GM18858 (cell line): ENCODE data around the gene ST14.

Source experiments
- ATAC-seq: cut with Tn5 transposase; IDR thresholded peaks from one replicate; pipeline ENCODE4 v1.9.1; 2021; ENCODE audit not compliant: unreplicated experiment

The ST14 gene

DNA sequence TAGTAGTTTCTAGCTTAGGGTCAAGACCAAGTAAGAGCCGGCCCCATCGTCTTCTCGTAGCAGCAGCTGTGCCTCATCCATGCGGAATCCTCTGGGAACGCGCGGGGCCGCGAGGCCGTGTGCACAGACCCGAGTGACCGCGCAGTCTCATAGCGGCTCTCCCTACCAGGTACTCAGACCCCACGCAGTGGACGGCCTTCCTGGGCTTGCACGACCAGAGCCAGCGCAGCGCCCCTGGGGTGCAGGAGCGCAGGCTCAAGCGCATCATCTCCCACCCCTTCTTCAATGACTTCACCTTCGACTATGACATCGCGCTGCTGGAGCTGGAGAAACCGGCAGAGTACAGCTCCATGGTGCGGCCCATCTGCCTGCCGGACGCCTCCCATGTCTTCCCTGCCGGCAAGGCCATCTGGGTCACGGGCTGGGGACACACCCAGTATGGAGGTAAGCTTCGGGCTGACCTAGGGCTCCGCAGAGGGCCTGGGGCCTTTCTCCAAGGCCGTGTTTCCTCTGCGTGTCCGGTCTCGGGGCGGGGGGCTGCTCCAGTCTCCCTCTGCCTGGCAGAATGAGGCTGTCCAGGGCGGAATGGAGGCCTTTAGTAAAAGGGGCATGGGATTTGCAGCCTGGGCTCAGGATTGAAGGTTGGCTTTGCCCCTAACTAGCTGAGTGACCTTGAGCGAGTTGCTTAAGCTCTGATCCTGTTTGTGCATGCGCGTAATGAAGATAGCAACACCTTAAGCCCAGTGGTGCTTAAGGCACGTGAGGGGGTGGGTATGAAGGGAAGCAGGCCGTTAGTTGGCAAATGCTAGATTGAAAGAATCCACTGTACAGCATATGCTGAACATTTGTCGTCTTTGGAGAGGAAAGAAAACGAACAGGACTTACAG is 48.9 kb downstream of the ST14 start:
- ATAC-seq: no peak

DNA sequence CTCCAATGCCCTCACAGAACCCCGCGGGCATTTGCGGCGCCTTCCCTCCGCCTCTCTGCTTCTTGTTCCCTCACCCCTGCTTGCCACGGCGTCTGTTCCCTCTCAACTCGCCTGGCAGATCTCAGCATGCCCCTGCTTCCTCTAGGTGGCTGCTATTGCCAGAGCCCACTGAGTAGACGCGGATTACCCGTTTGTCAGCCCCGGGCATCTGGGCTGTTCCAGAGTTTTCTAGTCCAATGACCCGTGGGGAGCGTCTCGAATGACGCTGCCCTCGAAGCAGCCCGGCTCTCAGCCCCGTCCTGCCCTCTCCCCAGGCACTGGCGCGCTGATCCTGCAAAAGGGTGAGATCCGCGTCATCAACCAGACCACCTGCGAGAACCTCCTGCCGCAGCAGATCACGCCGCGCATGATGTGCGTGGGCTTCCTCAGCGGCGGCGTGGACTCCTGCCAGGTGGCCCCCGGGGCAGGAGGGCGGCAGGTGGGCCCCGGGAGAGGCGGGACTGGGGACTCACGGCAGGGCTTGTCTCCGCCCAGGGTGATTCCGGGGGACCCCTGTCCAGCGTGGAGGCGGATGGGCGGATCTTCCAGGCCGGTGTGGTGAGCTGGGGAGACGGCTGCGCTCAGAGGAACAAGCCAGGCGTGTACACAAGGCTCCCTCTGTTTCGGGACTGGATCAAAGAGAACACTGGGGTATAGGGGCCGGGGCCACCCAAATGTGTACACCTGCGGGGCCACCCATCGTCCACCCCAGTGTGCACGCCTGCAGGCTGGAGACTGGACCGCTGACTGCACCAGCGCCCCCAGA is 49.7 kb downstream of the ST14 start:
- no peak for ATAC-seq

DNA sequence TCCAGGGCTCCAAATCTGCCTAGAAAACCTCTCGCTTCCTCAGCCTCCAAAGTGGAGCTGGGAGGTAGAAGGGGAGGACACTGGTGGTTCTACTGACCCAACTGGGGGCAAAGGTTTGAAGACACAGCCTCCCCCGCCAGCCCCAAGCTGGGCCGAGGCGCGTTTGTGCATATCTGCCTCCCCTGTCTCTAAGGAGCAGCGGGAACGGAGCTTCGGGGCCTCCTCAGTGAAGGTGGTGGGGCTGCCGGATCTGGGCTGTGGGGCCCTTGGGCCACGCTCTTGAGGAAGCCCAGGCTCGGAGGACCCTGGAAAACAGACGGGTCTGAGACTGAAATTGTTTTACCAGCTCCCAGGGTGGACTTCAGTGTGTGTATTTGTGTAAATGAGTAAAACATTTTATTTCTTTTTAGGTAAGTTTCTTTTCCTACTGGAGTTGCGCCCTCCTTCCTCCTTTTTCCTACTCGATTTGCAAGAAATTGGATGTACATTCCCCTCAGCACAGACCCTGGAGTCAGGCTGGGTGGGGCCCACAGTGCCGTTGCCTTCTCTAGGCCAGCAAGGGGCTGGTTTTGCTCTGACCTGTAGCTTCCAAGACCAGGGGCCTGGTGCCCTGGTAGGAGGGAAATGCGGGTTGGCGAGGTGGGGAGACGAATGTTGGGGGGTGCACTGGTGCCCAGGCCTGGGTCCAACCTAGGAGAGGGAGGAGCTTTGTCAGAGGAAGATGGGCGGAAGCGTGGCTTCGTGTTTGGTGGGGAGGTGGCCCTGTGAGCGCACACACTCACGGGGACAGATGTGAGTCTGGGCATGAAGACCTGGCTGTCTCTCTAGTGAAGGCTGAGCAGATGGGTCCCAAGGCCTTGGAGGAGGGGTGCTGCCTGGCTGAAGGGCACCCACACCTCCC is 50.6 kb downstream of the ST14 start:
- no peak for ATAC-seq

DNA sequence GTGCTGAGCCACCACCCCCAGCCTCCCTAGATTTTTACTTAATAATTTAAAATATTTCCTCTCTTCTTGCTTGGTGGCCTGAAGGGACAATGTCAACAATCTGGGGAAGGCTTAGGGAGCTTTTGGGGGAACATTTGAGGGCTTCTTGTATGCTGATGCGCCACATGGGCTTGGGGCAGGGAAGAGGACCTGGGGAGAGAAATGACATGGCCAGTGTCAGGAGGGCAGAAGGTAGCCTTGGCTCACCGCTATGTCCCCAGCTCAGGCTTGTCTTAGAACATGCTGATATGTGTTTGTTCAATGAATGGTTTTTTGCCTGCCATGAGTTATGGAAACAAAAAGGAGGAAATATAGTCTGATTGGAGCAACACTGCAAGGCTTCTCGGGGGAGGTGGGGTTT is 51.6 kb downstream of the ST14 start:
- ATAC-seq: no peak

DNA sequence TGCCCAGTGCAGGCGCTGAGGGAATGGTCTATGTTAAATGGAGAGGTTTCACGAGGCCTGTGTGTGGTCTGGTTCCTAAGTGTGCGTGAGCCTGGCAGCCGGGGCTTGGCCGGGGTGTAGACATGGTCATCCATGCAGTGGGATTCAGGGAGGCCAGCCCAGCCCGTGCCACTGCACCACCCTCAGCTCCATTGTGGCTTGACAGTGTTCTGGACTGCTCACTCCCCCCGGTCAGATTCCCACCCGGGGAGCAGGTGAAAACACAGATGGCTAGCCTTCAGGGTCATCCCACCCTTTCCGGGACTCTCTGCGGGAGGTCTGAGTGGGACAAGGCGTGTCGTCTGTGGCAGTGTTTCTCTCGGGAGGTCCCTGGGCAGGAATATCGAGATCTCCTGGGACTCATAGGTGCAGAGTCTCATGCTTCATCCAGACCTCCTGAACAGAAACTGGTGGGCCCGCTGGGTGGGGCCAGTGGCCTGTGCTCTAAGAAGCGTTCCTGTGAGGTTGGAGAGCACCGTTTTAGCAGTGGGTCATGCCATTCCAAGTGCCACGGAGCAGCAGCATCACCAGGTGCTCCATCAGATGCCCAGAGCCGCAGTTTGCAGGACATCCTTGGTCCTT is 52.3 kb downstream of the ST14 start:
- ATAC-seq: no peak

DNA sequence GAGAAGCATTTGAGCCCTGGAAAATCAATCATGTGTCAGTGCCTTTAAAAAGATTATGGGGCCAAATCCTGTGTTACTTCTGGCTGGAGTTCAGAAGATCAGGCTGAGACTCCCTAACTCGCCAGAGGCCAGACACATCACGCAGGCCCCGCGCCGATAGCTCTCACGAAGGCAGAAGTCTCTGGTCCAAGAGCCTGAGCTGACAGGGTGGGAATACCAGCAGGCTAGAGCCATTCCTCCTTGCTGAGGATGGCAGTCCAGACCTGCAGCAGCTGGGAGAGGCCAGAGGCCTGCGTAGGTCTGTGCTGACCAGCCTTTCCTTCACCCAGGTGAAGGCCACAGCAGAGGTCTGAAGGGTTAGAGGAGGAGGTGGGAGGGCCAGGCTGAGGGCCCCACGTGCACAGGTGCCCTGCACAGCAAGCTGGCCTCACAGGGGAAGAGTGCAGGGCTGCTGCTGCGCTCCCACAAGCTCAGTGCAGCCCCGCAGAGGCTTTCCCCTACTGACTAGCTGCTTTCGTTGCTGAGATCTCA is 52.9 kb downstream of the ST14 start:
- ATAC-seq: no peak

DNA sequence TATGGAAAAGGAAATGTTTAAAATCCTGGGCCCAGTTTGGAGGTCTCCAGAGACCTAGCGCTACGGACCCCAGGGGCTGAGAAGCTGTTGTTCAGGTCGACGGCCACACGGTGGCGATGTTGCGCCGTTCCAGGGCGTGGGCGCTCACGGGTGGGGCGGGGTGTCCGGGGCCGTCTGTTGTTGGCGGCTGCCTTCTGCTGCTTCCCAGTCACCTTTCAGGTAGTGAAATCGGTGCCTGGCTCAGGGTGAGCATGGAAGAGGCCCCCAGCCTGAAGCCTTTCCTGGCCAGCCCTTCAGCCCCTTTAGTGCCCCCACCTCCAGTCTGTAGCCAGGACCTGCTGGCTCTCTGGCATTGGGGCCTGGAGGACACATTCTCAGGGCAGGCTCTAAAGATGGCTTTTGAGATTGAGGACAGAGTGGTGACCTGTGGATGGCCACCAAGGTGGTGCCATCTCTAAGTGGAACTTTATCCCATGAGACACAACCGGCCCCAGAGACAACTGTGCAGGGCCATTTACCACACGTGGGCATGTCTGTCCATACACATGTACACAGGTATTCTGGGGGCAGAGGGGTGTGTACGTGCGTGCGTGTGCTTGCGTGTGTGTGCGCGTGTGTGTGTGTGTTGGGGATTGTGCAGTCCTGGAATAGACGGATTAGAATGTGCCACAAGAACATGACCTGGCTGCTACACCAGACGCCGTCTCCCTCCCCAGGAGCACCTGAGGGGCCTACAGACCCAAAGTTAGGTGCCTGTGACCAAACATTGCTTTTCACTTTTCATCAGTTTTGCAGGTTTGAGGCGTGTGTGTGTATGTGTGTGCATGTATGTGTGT is 53.8 kb downstream of the ST14 start:
- no peak for ATAC-seq

DNA sequence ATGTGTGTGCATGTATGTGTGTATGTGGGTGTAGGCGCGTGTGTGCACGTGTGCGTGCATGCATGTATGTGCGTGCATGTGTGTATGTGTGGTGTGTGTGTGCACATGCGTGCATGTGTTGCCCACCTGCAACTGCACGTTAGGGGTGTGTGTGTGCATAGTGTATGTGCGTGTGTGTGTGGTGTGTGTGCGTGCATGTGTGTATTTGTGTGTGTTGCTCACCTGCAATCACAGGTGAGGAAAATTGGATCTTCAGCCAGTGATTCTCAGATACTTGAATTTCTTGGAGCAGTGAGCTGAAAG is 54.3 kb downstream of the ST14 start:
- ATAC-seq: no peak

DNA sequence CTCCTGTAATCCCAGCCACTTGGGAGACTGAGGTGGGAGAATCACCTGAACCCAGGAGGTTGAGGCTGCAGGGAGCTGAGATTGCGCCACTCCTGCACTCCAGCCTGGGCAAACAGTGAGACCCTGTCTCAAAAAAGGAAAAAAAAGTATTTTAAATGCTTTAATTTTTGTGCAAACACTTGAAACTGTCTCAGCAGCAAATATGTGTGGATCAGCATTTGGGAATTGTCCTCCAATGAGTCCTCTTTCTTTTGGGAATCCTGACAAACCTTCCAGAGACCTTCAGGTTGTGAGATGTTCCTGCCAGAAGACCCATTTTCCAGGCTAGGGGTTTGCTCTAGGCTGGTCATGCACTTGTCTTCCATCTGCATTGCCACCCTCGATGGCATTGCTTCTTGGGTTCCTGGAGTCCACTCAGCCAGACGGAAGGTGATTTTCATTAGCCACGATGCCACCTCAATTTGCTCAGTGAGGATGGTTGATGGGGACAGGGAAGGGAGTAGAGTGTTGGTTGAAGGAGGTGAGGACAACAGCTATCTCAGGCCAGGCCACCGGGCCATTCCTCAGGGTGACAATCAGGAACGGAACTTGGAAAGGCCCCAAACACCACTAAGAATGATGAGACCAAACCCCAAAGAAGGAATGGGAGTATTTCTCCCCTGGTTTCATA is 55.4 kb downstream of the ST14 start:
- no peak for ATAC-seq

DNA sequence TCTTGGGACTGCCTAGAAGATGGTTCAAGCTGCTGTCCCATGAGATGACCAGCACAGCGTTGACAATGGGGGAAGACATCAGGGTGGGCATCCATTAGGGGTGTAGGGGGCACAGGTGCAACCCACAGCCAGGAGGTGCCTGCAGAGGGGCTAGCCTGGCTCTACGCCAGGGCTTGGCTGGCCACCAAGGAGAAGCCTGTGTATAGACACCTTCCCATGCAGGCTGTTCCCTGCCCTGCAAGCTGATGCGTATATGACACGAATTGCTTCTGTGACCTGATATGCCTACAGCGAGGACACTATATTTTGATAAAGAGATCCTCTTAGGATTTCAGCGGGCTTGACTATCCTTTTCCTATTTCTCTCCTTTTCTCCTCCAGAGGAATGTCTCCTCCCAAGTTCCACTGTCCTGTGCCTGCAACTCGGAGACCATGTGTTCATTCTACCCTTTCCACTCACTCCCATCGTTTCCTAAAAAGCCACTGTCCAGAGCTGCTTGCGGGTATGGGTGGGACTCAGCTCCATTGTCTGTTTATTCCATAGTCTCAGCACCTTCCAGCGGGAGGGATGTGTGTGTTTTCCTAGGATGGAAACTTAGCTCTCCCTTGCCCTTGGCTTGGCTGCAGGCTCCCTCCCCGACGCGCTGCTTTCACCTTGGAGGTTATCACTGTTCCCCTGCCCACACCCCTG is 56.1 kb downstream of the ST14 start:
- ATAC-seq: no peak

DNA sequence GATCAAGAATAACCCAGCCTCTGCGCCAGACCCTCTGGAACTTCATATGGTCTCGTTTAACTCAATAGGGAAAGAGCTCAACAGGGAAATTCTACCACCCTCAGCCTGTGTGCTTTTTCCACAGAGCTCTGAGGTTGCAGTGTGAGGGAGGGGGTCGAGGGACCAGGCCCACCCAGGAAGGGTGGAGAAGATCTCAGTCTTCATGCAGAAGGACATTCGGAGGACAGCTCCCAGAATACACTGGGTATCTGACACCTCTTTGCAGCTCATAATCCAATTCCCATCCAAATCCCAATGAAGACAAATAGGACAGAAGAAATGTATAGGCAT is 56.6 kb downstream of the ST14 start:
- ATAC-seq: no peak

DNA sequence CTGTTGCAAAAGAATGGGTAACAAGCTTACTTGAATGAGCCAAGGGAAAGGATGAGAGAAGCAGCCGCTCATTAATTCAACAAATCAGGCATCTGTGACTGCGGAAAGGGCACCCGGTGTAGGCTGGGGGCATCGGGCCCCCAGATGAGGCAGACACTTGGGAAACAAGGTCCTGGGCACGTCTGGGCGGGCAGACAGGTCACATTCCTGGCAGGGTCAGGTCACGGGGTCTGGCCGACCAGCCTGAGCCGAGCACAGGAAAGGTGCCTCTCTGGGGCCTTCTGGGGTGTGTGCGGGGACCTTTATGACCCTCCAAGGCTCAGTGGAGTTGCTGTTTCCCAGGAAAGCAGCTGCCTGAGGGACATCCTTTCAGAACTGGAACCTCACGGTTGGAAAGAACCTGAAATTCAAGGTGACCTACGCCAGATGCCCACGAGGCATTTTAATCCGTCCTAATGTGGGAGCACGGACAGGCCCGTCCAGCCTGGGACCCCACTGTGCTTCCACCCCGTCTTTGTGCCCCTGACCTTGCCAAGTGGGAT is 57.1 kb downstream of the ST14 start:
- ATAC-seq: no peak

DNA sequence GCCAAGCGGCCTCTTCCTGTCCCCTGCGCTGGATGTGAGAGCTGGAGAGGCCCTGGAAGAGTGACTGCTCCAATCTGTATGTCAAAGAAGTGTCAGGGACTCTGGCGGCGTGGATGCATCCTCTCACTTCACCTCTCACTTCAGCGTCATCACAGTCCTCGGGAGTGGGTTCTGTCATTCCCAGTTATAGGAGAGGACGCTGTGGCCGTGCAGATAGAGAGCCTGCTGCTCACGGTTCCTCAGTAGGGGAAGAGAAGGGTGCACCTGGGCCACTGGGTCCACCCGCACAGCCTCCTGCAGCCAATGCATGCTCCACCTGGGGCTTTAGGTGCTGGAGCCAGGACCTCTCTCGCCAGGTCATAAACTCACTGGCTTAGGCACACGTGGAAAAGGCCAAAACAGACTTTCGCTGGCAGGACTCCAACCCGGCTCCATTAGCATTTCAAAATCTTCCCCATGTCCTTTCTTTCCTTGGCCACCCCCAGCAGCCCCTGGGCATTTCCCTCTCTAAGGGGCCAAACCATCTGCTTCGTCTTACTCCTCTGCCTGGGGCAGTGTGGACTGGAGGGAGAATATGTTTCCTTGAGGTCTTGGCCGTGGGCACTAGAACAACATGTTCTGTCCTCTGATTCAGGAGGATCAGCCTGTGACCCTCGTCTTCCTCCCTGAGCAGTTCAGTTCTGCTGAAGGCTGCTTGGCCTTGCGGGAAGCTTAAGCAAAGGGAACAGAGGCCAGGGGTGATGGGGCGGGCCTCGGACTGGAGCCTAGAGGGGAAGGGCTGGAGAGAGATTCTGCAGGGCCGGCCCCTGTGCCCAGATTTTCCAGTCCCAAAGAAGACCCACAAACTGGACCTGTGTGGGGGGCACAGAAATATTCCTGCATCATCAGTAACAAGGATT is 57.8 kb downstream of the ST14 start:
- ATAC-seq: no peak

DNA sequence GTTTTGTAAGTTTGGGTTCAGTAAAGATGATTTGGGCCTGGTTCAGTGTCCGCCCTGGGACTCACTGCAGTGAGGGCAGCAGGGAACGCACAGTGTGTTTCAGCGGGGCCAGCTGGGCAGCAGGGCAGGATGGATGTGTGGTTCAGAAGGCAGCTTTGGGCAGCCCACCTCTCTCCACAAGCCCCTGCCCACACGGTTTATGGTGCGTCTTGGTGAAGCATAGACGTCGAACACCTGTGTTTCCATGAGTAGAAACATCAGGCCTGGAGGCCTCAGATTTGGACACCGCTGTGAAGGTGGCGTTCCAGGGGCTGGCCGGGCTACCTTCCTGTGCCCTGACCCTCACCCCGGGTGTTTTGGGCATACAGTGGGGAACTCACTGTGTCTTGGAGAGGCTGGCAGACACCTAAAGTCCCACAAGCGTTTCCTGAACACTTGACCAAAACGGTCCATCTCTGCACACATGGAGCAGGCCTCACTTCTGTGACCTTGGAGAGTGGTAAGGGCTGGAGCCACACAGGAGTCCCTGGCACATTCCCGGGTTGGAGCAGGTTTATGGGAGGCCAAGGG is 59.0 kb downstream of the ST14 start:
- no peak for ATAC-seq

DNA sequence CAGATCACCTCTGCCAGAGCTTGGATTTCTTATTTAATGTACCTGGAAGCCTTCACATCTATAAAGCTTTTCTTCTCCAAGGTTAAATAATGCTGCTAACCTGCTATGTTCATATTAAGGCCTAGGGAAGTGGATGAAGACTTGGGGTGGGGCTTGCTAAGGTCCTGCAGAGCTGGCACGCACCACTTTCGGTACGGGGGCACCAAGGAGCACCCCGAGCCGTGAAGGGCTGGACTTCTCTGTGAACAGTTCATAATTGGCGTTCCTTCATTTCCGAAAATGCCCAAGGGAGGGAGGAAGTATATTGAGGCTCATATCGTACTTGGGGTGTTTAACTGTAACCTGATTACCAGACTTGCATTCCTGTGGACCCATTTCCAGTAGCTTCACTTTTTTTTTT is 59.6 kb downstream of the ST14 start:
- ATAC-seq: no peak

DNA sequence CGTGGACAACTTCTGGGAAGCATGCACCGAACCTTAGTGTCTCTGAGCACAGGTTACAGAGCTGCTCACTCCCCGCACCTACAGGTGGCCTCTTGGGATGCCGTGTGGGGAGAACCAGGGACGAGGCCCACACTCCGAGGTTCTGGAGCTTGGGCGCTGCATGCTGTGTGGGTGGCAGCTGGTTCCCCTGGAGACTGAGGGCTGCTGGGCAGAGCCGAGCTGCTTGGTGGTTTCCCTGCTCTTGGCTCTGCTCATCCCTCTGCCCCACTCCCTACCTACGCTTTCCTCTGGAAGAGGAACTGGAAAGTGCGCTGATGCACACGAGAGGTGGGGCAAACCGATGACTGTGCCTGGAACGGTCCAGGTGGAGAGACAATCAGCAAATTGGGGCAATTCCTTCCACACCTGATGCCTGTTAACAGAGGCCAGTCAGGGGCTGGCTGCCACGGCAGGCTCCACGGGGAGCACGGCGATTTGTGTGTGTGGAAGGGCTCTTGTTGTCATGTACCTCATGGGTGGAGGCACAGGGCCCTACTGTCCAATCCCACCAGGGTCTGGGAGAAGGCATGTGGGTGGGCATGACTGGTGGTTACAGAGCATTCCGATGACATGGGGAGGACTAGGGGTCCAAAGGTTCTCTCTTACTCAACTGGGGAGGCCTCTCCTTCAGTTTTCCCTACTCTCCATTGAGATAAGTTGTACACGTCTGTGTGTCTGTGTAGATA is 60.9 kb downstream of the ST14 start:
- no peak for ATAC-seq
